GM12872 (cell line): ENCODE measurements around the gene PRKCH.

Experiments used
- TF ChIP-seq, protein P1 (sequence below): IDR thresholded peaks from 3 replicates; pipeline ENCODE4 v1.5.1; 2011; ENCODE audit warnings: low read depth, mild to moderate bottlenecking, low read length, moderate library complexity; ENCODE audit not compliant: insufficient read depth

Gene PRKCH

GRCh38 chr14:61321385-61322010 lies at the start of gene PRKCH:
Gene PRKCH, plus strand, starts transcription at chr14:61321579. Its CDS starts 523 bp downstream, at chr14:61322102.
- TF ChIP-seq, protein P1, sequence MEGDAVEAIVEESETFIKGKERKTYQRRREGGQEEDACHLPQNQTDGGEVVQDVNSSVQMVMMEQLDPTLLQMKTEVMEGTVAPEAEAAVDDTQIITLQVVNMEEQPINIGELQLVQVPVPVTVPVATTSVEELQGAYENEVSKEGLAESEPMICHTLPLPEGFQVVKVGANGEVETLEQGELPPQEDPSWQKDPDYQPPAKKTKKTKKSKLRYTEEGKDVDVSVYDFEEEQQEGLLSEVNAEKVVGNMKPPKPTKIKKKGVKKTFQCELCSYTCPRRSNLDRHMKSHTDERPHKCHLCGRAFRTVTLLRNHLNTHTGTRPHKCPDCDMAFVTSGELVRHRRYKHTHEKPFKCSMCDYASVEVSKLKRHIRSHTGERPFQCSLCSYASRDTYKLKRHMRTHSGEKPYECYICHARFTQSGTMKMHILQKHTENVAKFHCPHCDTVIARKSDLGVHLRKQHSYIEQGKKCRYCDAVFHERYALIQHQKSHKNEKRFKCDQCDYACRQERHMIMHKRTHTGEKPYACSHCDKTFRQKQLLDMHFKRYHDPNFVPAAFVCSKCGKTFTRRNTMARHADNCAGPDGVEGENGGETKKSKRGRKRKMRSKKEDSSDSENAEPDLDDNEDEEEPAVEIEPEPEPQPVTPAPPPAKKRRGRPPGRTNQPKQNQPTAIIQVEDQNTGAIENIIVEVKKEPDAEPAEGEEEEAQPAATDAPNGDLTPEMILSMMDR, result no peak

- TF ChIP-seq, protein P1, result no peak
These were observed 44.1 kb upstream of the PRKCH start for GRCh38 chr14:61277232-61277631.

- TF ChIP-seq, protein P1, result no peak
These were observed 43.6 kb upstream of the PRKCH start for GRCh38 chr14:61277784-61278183.

GRCh38 chr14:61279082-61279481 lies 42.3 kb upstream of the PRKCH start:
- TF ChIP-seq, protein P1, result no peak

- TF ChIP-seq, protein P1, result no peak
These were observed 41.3 kb upstream of the PRKCH start for GRCh38 chr14:61280092-61280525.

- TF ChIP-seq, protein P1, result 0 out of 3 replicates have a peak, but pooled peaks have one; percentile 9
These were observed 40.7 kb upstream of the PRKCH start for GRCh38 chr14:61280526-61281185.

DNA sequence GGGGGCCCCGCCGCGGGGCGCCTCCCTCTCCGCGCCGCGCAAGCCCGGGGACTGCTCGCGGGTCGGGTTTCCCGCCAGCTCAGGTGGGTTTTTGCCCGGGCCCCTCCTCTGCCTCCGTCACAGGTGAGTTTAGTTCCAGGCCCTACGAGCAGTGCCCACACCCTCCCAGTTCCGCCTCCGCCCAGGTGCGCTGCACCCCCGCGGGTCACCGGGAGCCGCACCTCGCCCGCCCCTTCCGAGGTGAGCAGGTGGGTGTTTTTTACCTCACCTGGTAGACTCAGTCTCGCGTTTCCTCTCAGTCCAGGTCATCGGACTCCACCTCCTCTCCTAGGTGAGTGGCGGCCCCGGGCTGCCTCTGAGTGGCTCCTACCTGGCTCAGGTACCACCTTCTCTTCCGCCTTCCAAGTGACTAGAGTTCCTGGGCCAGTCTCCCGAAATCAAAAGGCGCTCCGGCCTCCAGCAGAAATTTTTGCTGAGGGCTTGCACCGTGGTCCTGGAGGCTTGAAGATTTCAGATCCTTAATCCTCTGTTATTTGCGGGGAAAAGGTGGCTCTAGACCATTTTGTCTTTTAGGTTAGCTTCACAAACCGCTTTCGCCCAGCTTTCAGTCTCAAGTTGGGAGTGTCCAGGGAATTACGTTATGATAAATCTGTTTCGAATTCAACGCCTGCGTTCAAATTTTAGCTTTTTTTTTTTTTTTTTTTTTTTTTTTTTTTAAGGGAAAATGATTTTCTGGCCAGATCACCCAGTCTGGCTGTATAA lies 40.0 kb upstream of the PRKCH start, which contains the start of gene TMEM30B:
Gene TMEM30B (minus strand): TSS at position 153 of the 762 bp plus-strand sequence. CDS start 191 bp downstream, outside the sequence.
- TF ChIP-seq, protein P1, result no peak
